Loucy (cell line): ENCODE measurements around the gene IQSEC1.

Experiments
- H2AFZ ChIP-seq: fragments of 200-600 bp; sonication (generic); 2 replicates; pipeline ENCODE4 v1.6.0; 2016; ENCODE audit warnings: antibody characterized with exemption, mild to moderate bottlenecking, low read length, moderate library complexity
- H3F3A ChIP-seq: fragments of 200-600 bp; 2 replicates; pipeline ENCODE4 v1.6.0; 2016; ENCODE audit warnings: antibody characterized with exemption, low read depth, mild to moderate bottlenecking
- H3K27me3 ChIP-seq: fragments of 200-600 bp; sonication (generic); 2 replicates; pipeline ENCODE4 v1.6.1; 2014; ENCODE audit warnings: low read length, mild to moderate bottlenecking; ENCODE audit not compliant: insufficient read depth, poor library complexity, severe bottlenecking
- H3K36me3 ChIP-seq: fragments of 200-600 bp; sonication (generic); 2 replicates; pipeline ENCODE4 v1.6.1; 2016; ENCODE audit warnings: low read length; ENCODE audit not compliant: insufficient read depth
- H3K4me1 ChIP-seq: fragments of 200-600 bp; sonication (generic); 2 replicates; pipeline ENCODE4 v1.5.1; 2014; ENCODE audit warnings: low read length, mild to moderate bottlenecking; ENCODE audit not compliant: insufficient read depth, poor library complexity, severe bottlenecking
- H3K4me2 ChIP-seq: fragments of 200-600 bp; sonication (generic); 2 replicates; pipeline ENCODE4 v1.6.0; 2014; ENCODE audit warnings: antibody characterized with exemption, low read length, low read depth, mild to moderate bottlenecking; ENCODE audit not compliant: poor library complexity, severe bottlenecking
- H3K4me3 ChIP-seq: fragments of 200-600 bp; sonication (generic); 2 replicates; pipeline ENCODE4 v1.5.1; 2014; ENCODE audit warnings: low read length, mild to moderate bottlenecking, mixed read lengths; ENCODE audit not compliant: poor library complexity, severe bottlenecking
- H3K79me2 ChIP-seq: fragments of 200-600 bp; sonication (generic); 2 replicates; pipeline ENCODE4 v1.6.1; 2014; ENCODE audit warnings: low read length; ENCODE audit not compliant: insufficient read depth
- H3K9ac ChIP-seq: fragments of 200-600 bp; sonication (generic); 2 replicates; pipeline ENCODE4 v1.6.0; 2014; ENCODE audit warnings: mild to moderate bottlenecking, low read depth, low read length, moderate library complexity; ENCODE audit not compliant: poor library complexity, severe bottlenecking
- H3K9me2 ChIP-seq: fragments of 200-600 bp; sonication (generic); replicated peaks from 2 replicates; pipeline ENCODE4 v1.6.1; 2016; ENCODE audit warnings: low read depth, low read length, mixed read lengths
- H3K9me3 ChIP-seq: fragments of 200-600 bp; sonication (generic); 2 replicates; pipeline ENCODE4 v1.6.1; 2014; ENCODE audit warnings: mild to moderate bottlenecking, antibody characterized with exemption, low read length, low read depth; ENCODE audit not compliant: insufficient read depth
- H4K20me1 ChIP-seq: fragments of 200-600 bp; sonication (generic); 2 replicates; pipeline ENCODE4 v1.6.0; 2014; ENCODE audit warnings: antibody characterized with exemption, low read length, mild to moderate bottlenecking; ENCODE audit not compliant: insufficient read depth, poor library complexity, severe bottlenecking
- CTCF ChIP-seq: fragments of 200-600 bp; sonication (generic); conservative IDR thresholded peaks from 2 replicates; pipeline ENCODE4 v1.5.1; 2014; ENCODE audit warnings: mild to moderate bottlenecking, antibody characterized with exemption, low read length
- EZH2phosphoT487 ChIP-seq: fragments of 200-600 bp; IDR thresholded peaks from 2 replicates; pipeline ENCODE4 v1.6.1; 2018; ENCODE audit warnings: antibody characterized with exemption, mild to moderate bottlenecking, moderate library complexity, borderline replicate concordance

IQSEC1 gene

GRCh38 chr3:12978682-12979081 is 94.5 kb downstream of the IQSEC1 start:
- H3K9me3 ChIP-seq, result no peaks in the 10 kb centered on the region
- H4K20me1 ChIP-seq, result peaks cover 2% of the 10 kb centered on the region
- H3K4me3 ChIP-seq, result no peak overlapping the region
- H3K9me2 ChIP-seq, result no peaks in the 10 kb centered on the region
- H3K79me2 ChIP-seq, result peaks cover 67% of the 10 kb centered on the region
- no peaks in the 10 kb centered on the region for H3K27me3 ChIP-seq
- H3K36me3 ChIP-seq, result no peaks in the 10 kb centered on the region; the same call in 1 of the 2 replicates
- no peak overlapping the region for H3K9ac ChIP-seq
- no peak overlapping the region for H3K4me2 ChIP-seq
- H3F3A ChIP-seq, result peaks cover 8% of the 10 kb centered on the region
- peaks cover 67% of the 10 kb centered on the region for H3K4me1 ChIP-seq
- H2AFZ ChIP-seq, result no peak overlapping the region
- TF ChIP-seq CTCF (no peak), EZH2phosphoT487 (no peak)

GRCh38 chr3:12977117-12977808 is 96.0 kb downstream of the IQSEC1 start:
- H3K27me3 ChIP-seq, result no peaks in the 10 kb centered on the region
- no peak overlapping the region for H3K4me3 ChIP-seq
- peaks cover 6% of the 10 kb centered on the region for H3F3A ChIP-seq
- H4K20me1 ChIP-seq, result peaks cover 3% of the 10 kb centered on the region
- no peak overlapping the region for H3K9ac ChIP-seq
- TF ChIP-seq CTCF (no peak), EZH2phosphoT487 (no peak)
- H3K36me3 ChIP-seq, result no peaks in the 10 kb centered on the region; the same call in 1 of the 2 replicates
- H3K9me3 ChIP-seq, result no peaks in the 10 kb centered on the region
- H3K4me2 ChIP-seq, result no peak overlapping the region
- peaks cover 59% of the 10 kb centered on the region for H3K4me1 ChIP-seq
- peaks cover 77% of the 10 kb centered on the region for H3K79me2 ChIP-seq
- no peak overlapping the region for H2AFZ ChIP-seq
- H3K9me2 ChIP-seq, result no peaks in the 10 kb centered on the region

- H3K9me3 ChIP-seq, result no peaks in the 10 kb centered on the region
- peaks cover 3% of the 10 kb centered on the region for H4K20me1 ChIP-seq
- H3K79me2 ChIP-seq, result peaks cover 83% of the 10 kb centered on the region
- no peaks in the 10 kb centered on the region for H3K27me3 ChIP-seq
- no peaks in the 10 kb centered on the region for H3F3A ChIP-seq
- H3K9ac ChIP-seq, result no peak overlapping the region
- H3K9me2 ChIP-seq, result no peaks in the 10 kb centered on the region
- H2AFZ ChIP-seq, result no peak overlapping the region
- H3K4me1 ChIP-seq, result peaks cover 46% of the 10 kb centered on the region
- no peaks in the 10 kb centered on the region; the same call in 1 of the 2 replicates for H3K36me3 ChIP-seq
- H3K4me3 ChIP-seq, result no peak overlapping the region
- TF ChIP-seq CTCF, result no peak
- TF ChIP-seq EZH2phosphoT487, result no peak
- no peak overlapping the region for H3K4me2 ChIP-seq
Observed at GRCh38 chr3:12975748-12976522, 97.3 kb downstream of the IQSEC1 start.
